Common myeloid progenitor, CD34-positive (primary cell): ENCODE measurements around the gene NTF3.
"Not testable (repeated sequence)": the region's sequence is repeated elsewhere in the genome, so short reads cannot be mapped to it uniquely, and the experiment has no call there.

Source experiments
- CTCF ChIA-PET: fragments of 350-600 bp; sonication (Branson Sonifier 250); formaldehyde crosslinking; loops from one replicate; lab custom pipeline; 2021; ENCODE audit warnings: antibody characterized with exemption; lab: Charles Lee
- POLR2A ChIA-PET: fragments of 350-600 bp; sonication (Branson Sonifier 250); formaldehyde crosslinking; loops from one replicate; lab custom pipeline; 2021; ENCODE audit warnings: antibody characterized with exemption; lab: Charles Lee
- DNase-seq, 3 donors: peaks; one replicate each; pipeline versions ENCODE4 v3.0.0 to v3.0.0-alpha.2; 2013
- H3K27ac ChIP-seq, 2 experiments: 1 replicate in 1 of 2; 2 replicates in 1 of 2; pipeline ENCODE4 v1.7.0; 2013; ENCODE audit warnings: inconsistent platforms in 2 of 2, low read length in 2 of 2, mild to moderate bottlenecking in 2 of 2, low read depth in 1 of 2, moderate library complexity in 1 of 2; ENCODE audit not compliant: severe bottlenecking in 2 of 2, insufficient read depth in 1 of 2, poor library complexity in 1 of 2
- H3K27me3 ChIP-seq, 5 experiments: replicated peaks in 2 of 5; 1 replicate in 3 of 5; 2 replicates in 2 of 5; pipeline versions ENCODE4 v1.6.1 to v1.7.0; 2013; ENCODE audit warnings: low read length in 4 of 5, mild to moderate bottlenecking in 2 of 5, moderate library complexity in 2 of 5, inconsistent platforms in 1 of 5; ENCODE audit not compliant: insufficient read depth in 5 of 5, control insufficient read depth in 4 of 5
- H3K36me3 ChIP-seq, 4 experiments: 1 replicate in 2 of 4; 2 replicates in 2 of 4; pipeline versions ENCODE4 v1.6.1 to v1.7.0; 2013; ENCODE audit warnings: low read length in 3 of 4, control low read depth in 1 of 4, mild to moderate bottlenecking in 1 of 4; ENCODE audit not compliant: control insufficient read depth in 4 of 4, insufficient read depth in 4 of 4
- H3K4me1 ChIP-seq, 4 experiments: 1 replicate in 3 of 4; 2 replicates in 1 of 4; pipeline versions ENCODE4 v1.6.1 to v1.7.1; 2013; ENCODE audit warnings: low read length in 3 of 4, mild to moderate bottlenecking in 3 of 4, control low read depth in 1 of 4, inconsistent platforms in 1 of 4, moderate library complexity in 1 of 4; ENCODE audit not compliant: control insufficient read depth in 4 of 4, insufficient read depth in 4 of 4; ENCODE audit errors: control extremely low read depth in 1 of 4
- H3K4me3 ChIP-seq, 7 experiments: 1 replicate in 4 of 7; 2 replicates in 3 of 7; pipeline versions ENCODE4 v1.5.1 to v1.7.0; 2013; ENCODE audit warnings: mild to moderate bottlenecking in 7 of 7, low read length in 6 of 7, moderate library complexity in 6 of 7, inconsistent platforms in 2 of 7, low read depth in 2 of 7, control low read depth in 1 of 7; ENCODE audit not compliant: insufficient read depth in 4 of 7, control insufficient read depth in 1 of 7; ENCODE audit errors: extremely low read depth in 1 of 7
- H3K9me3 ChIP-seq, 5 experiments: 1 replicate in 4 of 5; 2 replicates in 1 of 5; pipeline versions ENCODE4 v1.6.1 to v1.7.1; 2013; ENCODE audit warnings: low read length in 4 of 5, mild to moderate bottlenecking in 2 of 5, inconsistent platforms in 1 of 5, low read depth in 1 of 5, moderate library complexity in 1 of 5; ENCODE audit not compliant: control insufficient read depth in 4 of 5, insufficient read depth in 2 of 5; ENCODE audit errors: control extremely low read depth in 1 of 5
- WGBS: methylation state at CpG from one replicate; pipeline ENCODE4 v1.1.5; 2013; ENCODE audit not compliant: insufficient coverage; 5-methylcytosine and 5-hydroxymethylcytosine counted together

The NTF3 gene

DNA sequence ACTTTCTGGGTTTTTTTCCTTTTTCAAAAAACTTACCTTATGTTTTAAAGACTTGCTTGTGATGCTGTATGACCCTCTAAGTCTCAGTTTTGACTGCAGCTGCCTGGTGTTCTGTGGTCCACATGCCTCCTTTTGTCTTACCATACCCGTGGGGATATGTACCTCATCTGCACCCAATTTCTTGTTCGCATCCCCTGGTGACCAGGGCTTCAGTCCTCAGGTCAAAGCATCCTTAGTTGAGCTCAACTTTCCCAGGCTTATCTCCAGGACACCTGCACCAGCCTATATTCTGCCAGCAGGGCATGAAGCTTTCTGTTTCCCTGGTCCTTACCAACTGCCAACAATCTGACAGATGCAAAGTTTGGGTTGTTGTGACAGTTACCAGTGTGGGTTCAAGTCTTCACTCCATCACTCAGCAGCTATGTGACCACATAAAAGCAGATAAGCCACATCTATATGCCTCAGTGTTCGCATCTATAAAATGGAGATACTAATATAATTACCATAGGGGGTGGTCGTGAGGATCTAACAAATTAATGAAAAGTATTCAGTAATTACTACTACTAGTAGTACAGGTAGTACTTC is 94.0 kb downstream of the NTF3 start:
- no peaks in the 10 kb centered on the region for H3K4me1 ChIP-seq
- H3K27me3 ChIP-seq = no peaks in the 10 kb centered on the region
- ChIA-PET POLR2A (no interaction called here), CTCF (interaction anchor here (0.7 to 0.8 kb wide), 2 partner anchors 22 to 300 kb away, joined by 3 to 4 read pairs; no protein-coding TSS in a partner anchor)
- no peak overlapping the region for H3K4me3 ChIP-seq
- WGBS = 96% methylated on average over 2 of the region's 4 CpGs
- H3K9me3 ChIP-seq = no peaks in the 10 kb centered on the region
- no peaks in the 10 kb centered on the region for H3K36me3 ChIP-seq
- H3K27ac ChIP-seq = no peak overlapping the region
- no peak for DNase-seq

- POLR2A ChIA-PET = no interaction called here
- Histone ChIP-seq H3K4me1 (no peaks in the 10 kb centered on the region), H3K27me3 (peaks cover 0 to 2% (median 0%) of the 10 kb centered on the region in 5 experiments), H3K36me3 (no peaks in the 10 kb centered on the region), H3K4me3 (no peak overlapping the region), H3K27ac (no peak overlapping the region), H3K9me3 (no peaks in the 10 kb centered on the region)
- DNase-seq = no peak
- 90% methylated on average over 2 of the region's 3 CpGs for WGBS
- CTCF ChIA-PET = no interaction called here
These were observed 101.5 kb downstream of the NTF3 start for GRCh38 chr12:5533368-5533767.

GRCh38 chr12:5534426-5535199 is 102.7 kb downstream of the NTF3 start:
- WGBS = 100% methylated on average over 7 of the region's 10 CpGs
- no peak for DNase-seq
- Histone ChIP-seq H3K9me3 (no peaks in the 10 kb centered on the region), H3K4me3 (no peak overlapping the region), H3K27ac (no peak overlapping the region), H3K27me3 (peaks cover 0 to 5% (median 0%) of the 10 kb centered on the region in 5 experiments), H3K4me1 (no peaks in the 10 kb centered on the region), H3K36me3 (no peaks in the 10 kb centered on the region)
- POLR2A ChIA-PET = no interaction called here
- CTCF ChIA-PET = no interaction called here

DNA sequence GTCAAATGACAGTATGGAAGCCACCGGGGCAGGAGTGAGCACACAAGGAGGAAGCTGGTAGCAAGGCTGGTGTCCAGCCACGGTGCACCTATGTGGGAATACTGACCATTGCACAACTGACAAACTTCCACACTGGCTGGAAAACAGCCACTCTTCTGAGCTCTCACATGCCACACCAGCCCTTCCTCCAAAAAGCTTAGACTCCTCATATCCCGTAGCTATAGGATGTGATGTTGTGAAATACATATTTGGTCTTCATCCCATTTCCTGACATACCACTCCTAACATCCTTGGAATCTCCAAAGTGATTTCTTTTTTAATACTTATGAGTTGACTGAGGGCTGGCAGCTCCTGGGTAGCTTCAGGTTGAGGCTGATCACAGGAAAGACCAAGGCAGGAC is 103.6 kb downstream of the NTF3 start:
- H3K4me3 ChIP-seq = no peak overlapping the region
- POLR2A ChIA-PET = no interaction called here
- no peak overlapping the region for H3K27ac ChIP-seq
- H3K9me3 ChIP-seq = no peaks in the 10 kb centered on the region
- CTCF ChIA-PET = no interaction called here
- H3K4me1 ChIP-seq = no peaks in the 10 kb centered on the region
- 100% methylated on average over 2 of the region's 3 CpGs for WGBS
- peaks cover 0 to 5% (median 0%) of the 10 kb centered on the region in 5 experiments for H3K27me3 ChIP-seq
- no peaks in the 10 kb centered on the region for H3K36me3 ChIP-seq
- DNase-seq = no peak

GRCh38 chr12:5537026-5537615 is 105.2 kb downstream of the NTF3 start:
- H3K27me3 ChIP-seq, H3K36me3 ChIP-seq, H3K27ac ChIP-seq, H3K4me1 ChIP-seq, H3K9me3 ChIP-seq, CTCF ChIA-PET, H3K4me3 ChIP-seq: not testable (repeated sequence)
- DNase-seq = peak in 1 of 3 donors; percentile 12
- POLR2A ChIA-PET = interaction anchor here (0.9 kb wide), 1 partner anchor 11 kb away, joined by 3 read pairs; no protein-coding TSS in a partner anchor
- whole genome bisulfite sequencing = 11% methylated on average over 7 of the region's 13 CpGs

DNA sequence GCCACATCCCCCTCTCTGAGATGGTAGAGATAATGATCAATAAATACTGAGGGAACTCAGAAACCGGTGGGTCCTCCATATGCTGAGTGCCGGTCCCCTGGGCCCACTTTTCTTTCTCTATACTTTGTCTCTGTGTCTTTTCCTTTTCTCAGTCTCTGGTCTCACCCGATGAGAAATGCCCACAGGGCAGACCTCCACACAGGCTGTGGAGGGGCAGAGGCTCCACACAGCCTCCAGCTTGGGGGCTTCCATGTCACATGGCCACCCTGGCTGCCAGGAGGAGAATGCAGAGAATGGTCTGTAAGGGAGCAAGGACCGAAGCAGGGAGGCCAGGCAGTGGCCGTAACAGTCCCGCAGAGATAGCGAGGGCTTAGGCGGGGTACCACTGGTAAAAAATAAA is 105.9 kb downstream of the NTF3 start:
- Histone ChIP-seq H3K27me3 (peaks cover 0 to 5% (median 0%) of the 10 kb centered on the region in 5 experiments), H3K4me3 (no peak overlapping the region), H3K36me3 (no peaks in the 10 kb centered on the region), H3K4me1 (no peaks in the 10 kb centered on the region), H3K27ac (no peak overlapping the region), H3K9me3 (no peaks in the 10 kb centered on the region)
- no peak for DNase-seq
- CTCF ChIA-PET = no interaction called here
- WGBS = 90% methylated on average over 2 of the region's 8 CpGs
- POLR2A ChIA-PET = interaction anchor here (0.9 kb wide), 2 partner anchors 10 to 53 kb away, joined by 3 read pairs; no protein-coding TSS in a partner anchor
